NCI-H1417 treated with DMSO at 0.1 percent for 48 hours (cell line): ENCODE data around the gene POLA1.

Experiments used
- DNase-seq: peaks from one replicate; lab custom pipeline; 2025; lab: John Stamatoyannopoulos, UW

The POLA1 gene

GRCh38 chrX:24877854-24878650 lies 184.3 kb downstream of the POLA1 start:
- DNase-seq: peak; percentile 56

GRCh38 chrX:24879679-24880078 lies 186.0 kb downstream of the POLA1 start:
- no peak for DNase-seq

GRCh38 chrX:24886916-24887315 lies 193.2 kb downstream of the POLA1 start:
- DNase-seq: no peak

- no peak for DNase-seq
These were observed 197.0 kb downstream of the POLA1 start for GRCh38 chrX:24890677-24891076.

- peak; percentile 83 for DNase-seq
These were observed 205.7 kb downstream of the POLA1 start for GRCh38 chrX:24899391-24899790.

GRCh38 chrX:24900234-24900633 lies 206.5 kb downstream of the POLA1 start:
- no peak for DNase-seq

- no peak for DNase-seq
These were observed 209.1 kb downstream of the POLA1 start for GRCh38 chrX:24902806-24903205.

- no peak for DNase-seq
These were observed 225.0 kb downstream of the POLA1 start for GRCh38 chrX:24918715-24919114.

- DNase-seq: no peak
These were observed 227.1 kb downstream of the POLA1 start for GRCh38 chrX:24920769-24921168.

GRCh38 chrX:24925430-24925829 lies 231.7 kb downstream of the POLA1 start:
- DNase-seq: no peak

GRCh38 chrX:24927372-24927771 lies 233.7 kb downstream of the POLA1 start:
- no peak for DNase-seq

- DNase-seq: no peak
These were observed 234.4 kb downstream of the POLA1 start for GRCh38 chrX:24928114-24928513.

- no peak for DNase-seq
These were observed 240.6 kb downstream of the POLA1 start for GRCh38 chrX:24934279-24934678.

GRCh38 chrX:24945009-24945408 lies 251.3 kb downstream of the POLA1 start:
- DNase-seq: no peak

GRCh38 chrX:24946369-24946768 lies 252.7 kb downstream of the POLA1 start:
- DNase-seq: no peak

GRCh38 chrX:24954732-24955131 lies 261.0 kb downstream of the POLA1 start:
- no peak for DNase-seq

GRCh38 chrX:24955372-24955930 lies 261.7 kb downstream of the POLA1 start:
- DNase-seq: no peak

- no peak for DNase-seq
These were observed 263.1 kb downstream of the POLA1 start for GRCh38 chrX:24956828-24957227.

- no peak for DNase-seq
These were observed 268.1 kb downstream of the POLA1 start for GRCh38 chrX:24961809-24962208.

GRCh38 chrX:24963823-24964222 lies 270.1 kb downstream of the POLA1 start:
- DNase-seq: no peak

- no peak for DNase-seq
These were observed 271.7 kb downstream of the POLA1 start for GRCh38 chrX:24965372-24965771.

- no peak for DNase-seq
These were observed 276.1 kb downstream of the POLA1 start for GRCh38 chrX:24969812-24970211.

GRCh38 chrX:24979081-24979480 lies 285.4 kb downstream of the POLA1 start:
- no peak for DNase-seq

- no peak for DNase-seq
These were observed 287.3 kb downstream of the POLA1 start for GRCh38 chrX:24981030-24981429.
